Central memory CD4-positive, alpha-beta T cell (primary cell): ENCODE data around the gene ABCF1.

ENCODE experiments used
- DNase-seq: peaks from one replicate; pipeline ENCODE4 v3.0.0; 2022

Gene ABCF1

DNA sequence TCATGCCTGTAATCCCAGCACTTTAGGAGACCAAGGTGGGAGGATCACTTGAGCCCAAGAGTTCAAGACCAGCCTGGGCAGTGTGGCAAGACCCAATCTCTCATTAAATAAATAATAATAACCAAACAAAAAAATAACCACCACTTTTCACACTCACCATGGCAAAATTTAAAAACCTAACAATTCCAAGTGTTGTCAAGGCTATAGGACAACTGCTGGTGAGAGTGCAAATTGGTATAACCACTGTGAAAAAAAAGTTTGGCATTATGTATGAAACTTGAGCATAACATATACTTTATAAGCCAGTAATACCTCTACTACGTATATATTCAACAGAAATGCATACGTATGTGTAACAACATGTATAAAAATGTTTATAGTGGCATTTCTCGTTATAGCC, 10.3 kb upstream of the ABCF1 start:
- no peak for DNase-seq

- no peak for DNase-seq
Observed at GRCh38 chr6:30562470-30563425, 8.5 kb upstream of the ABCF1 start.

- DNase-seq = no peak
Observed at GRCh38 chr6:30564114-30564513, 7.1 kb upstream of the ABCF1 start.

GRCh38 chr6:30565772-30566171, 5.5 kb upstream of the ABCF1 start:
- DNase-seq = no peak

GRCh38 chr6:30568245-30568644, 3.0 kb upstream of the ABCF1 start:
- no peak for DNase-seq

GRCh38 chr6:30570263-30570662, 979 bp upstream of the ABCF1 start:
- DNase-seq = no peak

- no peak for DNase-seq
Observed at GRCh38 chr6:30570740-30571074, 535 bp upstream of the ABCF1 start.

GRCh38 chr6:30571762-30572082, 480 bp downstream of the ABCF1 start:
- DNase-seq = no peak

GRCh38 chr6:30572148-30572547, 906 bp downstream of the ABCF1 start:
- no peak for DNase-seq

GRCh38 chr6:30573113-30573512, 1.9 kb downstream of the ABCF1 start:
- DNase-seq = no peak

- DNase-seq = no peak
Observed at GRCh38 chr6:30578051-30578450, 6.8 kb downstream of the ABCF1 start.

DNA sequence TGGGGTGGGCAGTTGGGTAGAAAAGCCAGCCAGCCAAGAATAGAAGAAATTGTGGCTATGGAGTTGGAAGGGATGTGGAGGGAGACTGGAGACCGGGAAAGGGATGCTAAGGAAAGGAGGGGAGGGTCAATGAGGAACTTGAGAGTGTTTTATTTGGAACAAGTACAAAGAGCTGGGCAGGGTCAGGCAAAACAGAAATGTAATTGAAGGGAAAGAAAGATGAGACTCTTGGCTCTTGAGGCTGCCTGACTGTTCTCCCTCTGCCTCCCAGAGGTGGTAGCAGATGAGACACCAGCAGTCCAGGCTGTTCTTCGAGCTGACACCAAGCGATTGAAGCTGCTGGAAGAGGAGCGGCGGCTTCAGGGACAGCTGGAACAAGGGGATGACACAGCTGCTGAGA, 12.7 kb downstream of the ABCF1 start:
- DNase-seq = no peak

- no peak for DNase-seq
Observed at GRCh38 chr6:30589754-30590358, 18.6 kb downstream of the ABCF1 start.

DNA sequence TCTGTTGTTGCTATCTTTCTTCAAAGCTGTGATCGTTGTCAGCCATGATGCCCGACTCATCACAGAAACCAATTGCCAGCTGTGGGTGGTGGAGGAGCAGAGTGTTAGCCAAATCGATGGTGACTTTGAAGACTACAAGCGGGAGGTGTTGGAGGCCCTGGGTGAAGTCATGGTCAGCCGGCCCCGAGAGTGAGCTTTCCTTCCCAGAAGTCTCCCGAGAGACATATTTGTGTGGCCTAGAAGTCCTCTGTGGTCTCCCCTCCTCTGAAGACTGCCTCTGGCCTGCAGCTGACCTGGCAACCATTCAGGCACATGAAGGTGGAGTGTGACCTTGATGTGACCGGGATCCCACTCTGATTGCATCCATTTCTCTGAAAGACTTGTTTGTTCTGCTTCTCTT, 19.3 kb downstream of the ABCF1 start:
- DNase-seq = no peak

DNA sequence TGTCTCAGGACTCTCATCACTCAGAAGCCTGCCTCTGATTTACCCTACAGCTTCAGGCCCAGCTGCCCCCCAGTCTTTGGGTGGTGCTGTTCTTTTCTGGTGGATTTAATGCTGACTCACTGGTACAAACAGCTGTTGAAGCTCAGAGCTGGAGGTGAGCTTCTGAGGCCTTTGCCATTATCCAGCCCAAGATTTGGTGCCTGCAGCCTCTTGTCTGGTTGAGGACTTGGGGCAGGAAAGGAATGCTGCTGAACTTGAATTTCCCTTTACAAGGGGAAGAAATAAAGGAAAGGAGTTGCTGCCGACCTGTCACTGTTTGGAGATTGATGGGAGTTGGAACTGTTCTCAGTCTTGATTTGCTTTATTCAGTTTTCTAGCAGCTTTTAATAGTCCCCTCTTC, 19.8 kb downstream of the ABCF1 start:
- DNase-seq = no peak

DNA sequence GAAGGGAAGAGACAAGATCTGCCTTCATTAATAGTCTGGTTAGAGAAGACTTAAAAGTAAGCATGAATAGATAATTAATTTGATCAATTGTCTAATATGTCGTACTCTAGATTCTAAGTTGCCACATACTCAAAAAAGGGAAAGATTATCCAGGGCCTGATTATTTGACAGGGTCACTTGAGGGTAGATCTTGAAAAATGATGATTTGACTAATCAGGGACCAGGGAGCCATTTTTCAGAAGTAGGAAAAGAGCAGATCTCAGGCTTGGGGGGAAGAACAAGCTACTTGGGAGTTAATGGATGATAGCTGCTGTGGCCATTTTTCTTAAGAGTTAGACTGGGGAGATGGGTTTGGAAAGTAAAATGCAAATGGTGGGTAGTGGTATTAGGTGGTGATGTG, 21.0 kb downstream of the ABCF1 start:
- DNase-seq = no peak

- peak; percentile 71 for DNase-seq
Observed at GRCh38 chr6:30597315-30598144, 26.3 kb downstream of the ABCF1 start.

- no peak for DNase-seq
Observed at GRCh38 chr6:30598912-30599624, 27.8 kb downstream of the ABCF1 start.

- DNase-seq = no peak
Observed at GRCh38 chr6:30599625-30600324, 28.5 kb downstream of the ABCF1 start.

- no peak for DNase-seq
Observed at GRCh38 chr6:30600451-30600961, 29.3 kb downstream of the ABCF1 start.

DNA sequence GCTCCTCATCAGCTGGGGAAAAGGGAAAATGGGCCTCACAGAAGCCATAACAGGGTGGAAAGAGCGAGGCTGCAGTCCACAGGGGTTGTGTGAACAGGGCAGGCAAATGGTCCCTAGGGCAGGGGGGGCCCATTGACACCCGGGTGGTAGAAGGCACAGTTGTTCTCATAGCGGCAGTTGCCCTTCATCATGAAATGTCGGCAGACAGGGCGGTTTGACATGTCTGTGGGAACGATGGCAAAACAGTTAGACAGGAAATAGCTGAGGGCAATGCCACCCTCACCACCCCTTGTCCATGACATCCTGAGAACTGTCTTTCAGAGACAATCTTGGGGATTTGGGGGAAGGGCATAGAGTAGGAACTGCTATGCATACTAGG, 30.2 kb downstream of the ABCF1 start:
- DNase-seq = no peak
